HCT116 (cell line): ENCODE results near the gene THADA. TPM values are rescaled to one million over a fixed set of nuclear protein-coding genes. Genes with fewer than 3 reads are reported as not detected.

Experiments used
- ATAC-seq: fragments of 200-7000 bp; cut with Tn5 transposase; 2 replicates; pipeline ENCODE4 v1.9.1; 2020; ENCODE audit warnings: mild to moderate bottlenecking, moderate library complexity
- BruUV-seq: library from RNA; stranded (reverse); fragments of 400-500 nt; replicated peaks from 2 replicates; lab custom pipeline; 2021; lab: Mats Ljungman, UMichigan
- CTCF ChIA-PET: fragments of 300-600 bp; sonication (Branson Sonifier 250); formaldehyde crosslinking; loops from one replicate; lab custom pipeline; 2021; ENCODE audit warnings: antibody characterized with exemption; lab: Charles Lee
- POLR2A ChIA-PET: fragments of 300-600, 350-600 bp; sonication (Branson Sonifier 250); formaldehyde crosslinking; loops from one replicate; lab custom pipeline; 2021; ENCODE audit warnings: antibody characterized with exemption; lab: Charles Lee
- RAD21 ChIA-PET, 2 experiments: fragments of 300-600 bp; sonication (Branson Sonifier 250); formaldehyde crosslinking; loops; one replicate each; lab custom pipeline; 2023; ENCODE audit warnings: low total read pairs in 2 of 2; ENCODE audit not compliant: uncharacterized antibody in 2 of 2, unreplicated experiment in 2 of 2, low non-redundant PET in 1 of 2; lab: Charles Lee
- DNase-seq: peaks from one replicate; pipeline ENCODE4 v3.0.0-alpha.2; 2010; ENCODE audit warnings: low read depth, low spot score
- H2AFZ ChIP-seq: fragments of 200-600 bp; shearing (Covaris generic), sonication (generic); 2 replicates; pipeline ENCODE4 v1.6.1; 2017; ENCODE audit warnings: low read depth, mixed run types, mixed read lengths, antibody characterized with exemption, low read length; ENCODE audit not compliant: poor library complexity, severe bottlenecking
- H3K27ac ChIP-seq: 2 replicates; pipeline ENCODE4 v1.5.1; 2012; ENCODE audit warnings: low read depth, low read length
- H3K27me3 ChIP-seq: fragments of 200-600 bp; sonication (generic); 2 replicates; pipeline ENCODE4 v1.6.1; 2016; ENCODE audit warnings: mixed run types, low read length, mixed read lengths; ENCODE audit not compliant: insufficient read depth
- H3K36me3 ChIP-seq, 2 experiments: fragments of 200-500 bp in 1 of 2; fragments of 200-600 bp in 1 of 2; sonication (Bioruptor generic) in 1 of 2; sonication (generic) in 1 of 2; 2 replicates each; pipeline versions ENCODE4 v1.5.1 to v1.6.1; 2014 to 2016; ENCODE audit warnings: low read length in 2 of 2, inconsistent platforms in 1 of 2, mixed read lengths in 1 of 2, mixed run types in 1 of 2; ENCODE audit not compliant: insufficient read depth in 2 of 2, control insufficient read depth in 1 of 2
- H3K4me1 ChIP-seq, 2 experiments: fragments of 200-600 bp in 1 of 2; sonication (generic) in 1 of 2; 2 replicates each; pipeline versions ENCODE4 v1.5.1 to v1.6.1; 2012 to 2017; ENCODE audit warnings: low read length in 2 of 2, inconsistent platforms in 1 of 2, mild to moderate bottlenecking in 1 of 2, mixed read lengths in 1 of 2, mixed run types in 1 of 2, moderate library complexity in 1 of 2; ENCODE audit not compliant: insufficient read depth in 2 of 2, control insufficient read depth in 1 of 2
- H3K4me2 ChIP-seq: fragments of 200-600 bp; sonication (generic); 2 replicates; pipeline ENCODE4 v1.6.1; 2017; ENCODE audit warnings: mixed run types, low read length, mixed read lengths
- H3K4me3 ChIP-seq, 2 experiments: fragments of 200-600 bp in 1 of 2; sonication (generic) in 1 of 2; replicated peaks in 1 of 2; 2 replicates each; pipeline ENCODE4 v1.5.1; 2011 to 2016; ENCODE audit warnings: low read length in 2 of 2, control low read depth in 1 of 2, low read depth in 1 of 2, mild to moderate bottlenecking in 1 of 2, mixed read lengths in 1 of 2, mixed run types in 1 of 2
- H3K79me2 ChIP-seq: fragments of 200-600 bp; sonication (generic); 2 replicates; pipeline ENCODE4 v1.6.1; 2017; ENCODE audit warnings: mild to moderate bottlenecking, mixed run types, low read length, moderate library complexity, mixed read lengths; ENCODE audit not compliant: insufficient read depth
- H3K9ac ChIP-seq: fragments of 200-600 bp; sonication (generic); 2 replicates; pipeline ENCODE4 v1.6.1; 2016; ENCODE audit warnings: low read length, mixed read lengths
- H3K9me2 ChIP-seq: fragments of 200-600 bp; sonication (generic), shearing (Covaris generic); 2 replicates; pipeline ENCODE4 v1.6.1; 2017; ENCODE audit warnings: mixed run types, mild to moderate bottlenecking, moderate library complexity; ENCODE audit not compliant: insufficient read depth
- H3K9me3 ChIP-seq, 2 experiments: fragments of 200-500 bp in 1 of 2; fragments of 200-600 bp in 1 of 2; sonication (Bioruptor generic) in 1 of 2; sonication (generic) in 1 of 2; 2 replicates each; pipeline ENCODE4 v1.6.1; 2014 to 2017; ENCODE audit warnings: low read length in 2 of 2, mixed read lengths in 2 of 2, inconsistent platforms in 1 of 2, low read depth in 1 of 2, mild to moderate bottlenecking in 1 of 2, mixed run types in 1 of 2, moderate library complexity in 1 of 2; ENCODE audit not compliant: control insufficient read depth in 1 of 2, insufficient read depth in 1 of 2
- H4K20me1 ChIP-seq: fragments of 200-600 bp; sonication (generic), shearing (Covaris generic); 2 replicates; pipeline ENCODE4 v1.6.1; 2017; ENCODE audit warnings: mixed run types, mild to moderate bottlenecking, moderate library complexity; ENCODE audit not compliant: insufficient read depth
- ATF3 ChIP-seq: IDR thresholded peaks from 2 replicates; pipeline ENCODE4 v1.6.1; 2012
- CBX3 ChIP-seq: IDR thresholded peaks from 2 replicates; pipeline ENCODE4 v1.6.1; 2012; ENCODE audit warnings: low read depth
- CEBPB ChIP-seq: IDR thresholded peaks from 2 replicates; pipeline ENCODE4 v1.6.1; 2012; ENCODE audit warnings: low read depth
- EGR1 ChIP-seq: IDR thresholded peaks from 2 replicates; pipeline ENCODE4 v1.6.1; 2012; ENCODE audit warnings: low read depth
- ELF1 ChIP-seq: IDR thresholded peaks from 2 replicates; pipeline ENCODE4 v1.6.1; 2012; ENCODE audit warnings: low read depth, borderline replicate concordance
- EZH2 ChIP-seq: fragments of 200-600 bp; sonication (generic); IDR thresholded peaks from 2 replicates; pipeline ENCODE4 v1.6.1; 2017; ENCODE audit warnings: antibody characterized with exemption, mixed run types
- FOSL1 ChIP-seq: IDR thresholded peaks from 2 replicates; pipeline ENCODE4 v1.6.1; 2012; ENCODE audit warnings: low read depth
- JUND ChIP-seq: IDR thresholded peaks from 2 replicates; pipeline ENCODE4 v1.6.1; 2012
- MAX ChIP-seq: IDR thresholded peaks from 2 replicates; pipeline ENCODE4 v1.6.1; 2012
- POLR2A ChIP-seq: IDR thresholded peaks from 2 replicates; pipeline ENCODE4 v1.7.0; 2011; ENCODE audit warnings: borderline replicate concordance; ENCODE audit not compliant: insufficient read depth, insufficient read length; ENCODE audit errors: extremely low read depth
- REST ChIP-seq: IDR thresholded peaks from 2 replicates; pipeline ENCODE4 v1.6.1; 2012; ENCODE audit warnings: low read depth
- SIN3A ChIP-seq: IDR thresholded peaks from 2 replicates; pipeline ENCODE4 v1.6.1; 2012; ENCODE audit warnings: low read depth
- SP1 ChIP-seq: IDR thresholded peaks from 2 replicates; pipeline ENCODE4 v1.6.1; 2012; ENCODE audit warnings: low read depth
- SRF ChIP-seq: IDR thresholded peaks from 2 replicates; pipeline ENCODE4 v1.6.1; 2012; ENCODE audit warnings: low read depth
- TCF7L2 ChIP-seq: IDR thresholded peaks from 2 replicates; pipeline ENCODE4 v1.7.0; 2011; ENCODE audit warnings: borderline replicate concordance, inconsistent platforms; ENCODE audit not compliant: insufficient read depth, insufficient read length; ENCODE audit errors: extremely low read depth
- YY1 ChIP-seq: IDR thresholded peaks from 2 replicates; pipeline ENCODE4 v1.6.1; 2011; ENCODE audit warnings: low read length, low read depth, moderate library complexity, mild to moderate bottlenecking; ENCODE audit not compliant: insufficient replicate concordance; ENCODE audit errors: extremely low read depth
- ZBTB33 ChIP-seq: IDR thresholded peaks from 2 replicates; pipeline ENCODE4 v1.6.1; 2011; ENCODE audit warnings: mild to moderate bottlenecking, low read length, moderate library complexity; ENCODE audit not compliant: insufficient replicate concordance; ENCODE audit errors: extremely low read depth
- ZFX ChIP-seq: fragments of 450-650 bp; IDR thresholded peaks from 2 replicates; pipeline ENCODE4 v1.6.1; 2017
- ZNF274 ChIP-seq: fragments of 200-500 bp; sonication (Bioruptor generic); IDR thresholded peaks from 2 replicates; pipeline ENCODE4 v1.6.1; 2014; ENCODE audit warnings: mild to moderate bottlenecking, low read depth, low read length, inconsistent platforms
- intact Hi-C: fragments of 100-400 bp; cut with micrococcal nuclease; formaldehyde crosslinking; loops from 2 replicates; pipeline ENCODE4 v1.10.0; 2022
- total RNA-seq: library from RNA; stranded (reverse); gene quantifications from one replicate; pipeline ENCODE4 v1.2.1, GENCODE V29; 2021; ENCODE audit not compliant: unreplicated experiment

Gene THADA
- total RNA-seq, 1 experiment from 2014 or later = 30.7 TPM

- no peak for TF ChIP-seq SP1
- no peak for TF ChIP-seq SRF
- TF ChIP-seq ZNF274 = no peak
- TF ChIP-seq MAX = no peak
- no peak for TF ChIP-seq ELF1
These were observed 185.7 kb downstream of the THADA start (continued) for GRCh38 chr2:43410055-43410604.

GRCh38 chr2:43408407-43409160 lies 187.3 kb downstream of the THADA start:
- H3K27me3 ChIP-seq = no peaks in the 10 kb centered on the region
- H3K9me2 ChIP-seq = no peaks in the 10 kb centered on the region
- H4K20me1 ChIP-seq = no peaks in the 10 kb centered on the region
- RAD21 ChIA-PET = no interaction called here
- no peak overlapping the region for H3K4me2 ChIP-seq
- DNase-seq = no peak
- no peaks in the 10 kb centered on the region for H3K79me2 ChIP-seq
- intact Hi-C loops = no loop called here
- peaks cover 18 to 46% of the 10 kb centered on the region in 2 experiments for H3K4me1 ChIP-seq
- no peak overlapping the region for H2AFZ ChIP-seq
- CTCF ChIA-PET = no interaction called here
- H3K9ac ChIP-seq = no peak overlapping the region
- no peak for ATAC-seq
- H3K36me3 ChIP-seq = no peaks in the 10 kb centered on the region
- H3K27ac ChIP-seq = no peak overlapping the region
- no TSS peak for BruUV-seq
- H3K9me3 ChIP-seq = no peaks in the 10 kb centered on the region
- POLR2A ChIA-PET = no interaction called here
- no peak overlapping the region for H3K4me3 ChIP-seq
- no peak for TF ChIP-seq SRF
- TF ChIP-seq EGR1 = no peak
- TF ChIP-seq ATF3 = no peak
- no peak for TF ChIP-seq MAX
- TF ChIP-seq SIN3A = no peak
- no peak for TF ChIP-seq FOSL1
- TF ChIP-seq YY1 = no peak
- no peak for TF ChIP-seq EZH2
- TF ChIP-seq ZBTB33 = no peak
- no peak for TF ChIP-seq JUND
- no peak for TF ChIP-seq ZFX
- TF ChIP-seq REST = no peak
- no peak for TF ChIP-seq CBX3
- TF ChIP-seq CEBPB = no peak
- TF ChIP-seq TCF7L2 = no peak
- TF ChIP-seq SP1 = no peak
- no peak for TF ChIP-seq POLR2A
- no peak for TF ChIP-seq ZNF274
